Measurements from ENCODE around the gene RTP2. TPM values are rescaled to one million over a fixed set of nuclear protein-coding genes. Genes with fewer than 3 reads are reported as not detected.
"Not testable (repeated sequence)": the region's sequence is repeated elsewhere in the genome, so short reads cannot be mapped to it uniquely, and the experiment has no call there.

Gene RTP2
- polyA plus RNA-seq, 3 donors from 2014 or later = not detected

- Mint-ChIP-seq H3K4me3 (no peak overlapping the region), H3K36me3 (no peaks in the 10 kb centered on the region), H3K4me1 (no peaks in the 10 kb centered on the region), H3K27ac (no peak overlapping the region), H3K9me3 (peaks cover 3 to 14% (median 7%) of the 10 kb centered on the region in 6 donors), H3K27me3 (ENCODE audit: low read depth in 3 of 3) (peaks cover 2 to 10% (median 6%) of the 10 kb centered on the region in 3 donors)
- no peak for DNase-seq
Observed at GRCh38 chr3:187686621-187687273, 15.6 kb downstream of the RTP2 start.

DNA sequence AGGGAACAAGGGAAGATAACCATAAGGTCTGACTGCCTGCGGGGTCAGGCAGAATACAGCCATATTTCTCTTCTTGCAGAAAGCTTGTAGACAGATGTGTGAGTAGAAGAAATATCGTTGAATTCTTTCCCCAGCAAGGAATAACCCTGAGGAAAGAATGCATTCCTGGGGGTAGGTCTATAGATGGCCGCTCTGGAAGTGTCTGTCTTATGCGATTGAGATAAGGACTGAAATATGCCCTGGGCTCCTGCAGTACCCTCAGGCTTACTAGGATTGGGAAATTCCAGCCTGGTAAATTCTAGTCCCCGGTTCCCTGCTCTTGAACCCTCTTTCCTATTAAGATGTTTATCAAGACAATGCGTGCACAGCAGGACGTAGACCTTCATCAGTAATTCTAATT is 16.4 kb downstream of the RTP2 start:
- H3K27me3 Mint-ChIP-seq (ENCODE audit: low read depth in 3 of 3) = peaks cover 2 to 10% (median 6%) of the 10 kb centered on the region in 3 donors
- H3K4me3 Mint-ChIP-seq = no peak overlapping the region
- no peak overlapping the region for H3K27ac Mint-ChIP-seq
- no peaks in the 10 kb centered on the region for H3K4me1 Mint-ChIP-seq
- DNase-seq = no peak
- no peaks in the 10 kb centered on the region for H3K36me3 Mint-ChIP-seq
- peaks cover 3 to 14% (median 7%) of the 10 kb centered on the region in 6 donors for H3K9me3 Mint-ChIP-seq

GRCh38 chr3:187684880-187685279 is 17.5 kb downstream of the RTP2 start:
- Mint-ChIP-seq H3K9me3 (peaks cover 3 to 14% (median 7%) of the 10 kb centered on the region in 6 donors), H3K36me3 (no peaks in the 10 kb centered on the region), H3K27ac (no peak overlapping the region), H3K27me3 (ENCODE audit: low read depth in 3 of 3) (peaks cover 2 to 13% (median 6%) of the 10 kb centered on the region in 3 donors), H3K4me1 (no peaks in the 10 kb centered on the region), H3K4me3 (no peak overlapping the region)
- no peak for DNase-seq

- Mint-ChIP-seq H3K9me3 (peaks cover 3 to 14% (median 7%) of the 10 kb centered on the region in 6 donors), H3K27ac (no peak overlapping the region), H3K36me3 (no peaks in the 10 kb centered on the region), H3K4me3 (no peak overlapping the region), H3K4me1 (no peaks in the 10 kb centered on the region), H3K27me3 (ENCODE audit: low read depth in 3 of 3) (peaks cover 2 to 15% (median 8%) of the 10 kb centered on the region in 3 donors)
- DNase-seq = no peak
Observed at GRCh38 chr3:187684444-187684843, 17.9 kb downstream of the RTP2 start.

- H3K27me3 Mint-ChIP-seq (ENCODE audit: low read depth in 3 of 3) = peaks cover 5 to 14% (median 10%) of the 10 kb centered on the region in 3 donors
- H3K27ac Mint-ChIP-seq, H3K4me3 Mint-ChIP-seq, H3K4me1 Mint-ChIP-seq, H3K36me3 Mint-ChIP-seq, DNase-seq: not testable (repeated sequence)
- peaks cover 3 to 14% (median 7%) of the 10 kb centered on the region in 6 donors for H3K9me3 Mint-ChIP-seq
Observed at GRCh38 chr3:187681756-187682155, 20.6 kb downstream of the RTP2 start.

DNA sequence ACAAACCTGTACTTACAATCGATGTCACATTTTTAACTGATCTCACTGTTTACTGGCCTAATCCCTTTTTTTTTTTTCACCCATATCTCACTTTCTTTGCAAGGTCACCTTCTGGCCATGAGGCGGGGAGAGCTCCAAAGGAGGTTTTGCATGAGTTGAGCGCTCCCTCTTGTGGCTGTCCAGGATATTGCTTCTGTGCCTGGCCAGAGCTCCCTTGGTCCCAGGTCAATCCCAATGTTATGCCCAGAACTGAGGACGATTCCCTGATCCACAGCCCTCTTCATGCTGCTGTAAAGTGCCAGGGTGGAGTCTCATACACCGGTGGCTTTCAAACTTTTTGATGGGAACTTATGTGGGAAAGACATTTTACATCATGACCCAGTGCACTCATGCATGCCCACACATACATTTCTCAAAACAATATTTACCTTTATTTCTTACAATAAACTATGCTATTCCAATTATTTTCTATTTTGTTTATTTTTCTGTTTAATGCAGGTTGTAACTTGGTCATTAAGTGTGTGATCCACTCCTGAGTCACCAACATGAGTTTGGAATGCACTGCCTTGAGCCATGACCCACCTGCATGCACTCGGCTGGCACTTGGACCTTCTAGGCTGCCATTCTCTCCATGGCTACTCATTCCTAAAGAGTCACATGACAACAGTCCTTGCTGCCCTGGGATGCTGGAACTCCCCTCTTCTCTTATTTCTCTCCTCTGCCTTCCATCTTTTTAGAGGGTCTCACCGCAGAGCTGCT is 22.5 kb downstream of the RTP2 start:
- DNase-seq = peak; percentile 38 to 57 (median 52)
- peaks cover 4 to 12% (median 10%) of the 10 kb centered on the region in 3 donors for H3K27me3 Mint-ChIP-seq (ENCODE audit: low read depth in 3 of 3)
- H3K4me1 Mint-ChIP-seq = no peaks in the 10 kb centered on the region
- H3K27ac Mint-ChIP-seq = no peak overlapping the region
- H3K36me3 Mint-ChIP-seq = no peaks in the 10 kb centered on the region
- H3K4me3 Mint-ChIP-seq = no peak overlapping the region
- peaks cover 0 to 2% (median 0%) of the 10 kb centered on the region in 6 donors for H3K9me3 Mint-ChIP-seq

- Mint-ChIP-seq H3K36me3 (no peaks in the 10 kb centered on the region), H3K4me3 (no peak overlapping the region), H3K9me3 (peaks cover 0 to 1% (median 0%) of the 10 kb centered on the region in 6 donors), H3K4me1 (no peaks in the 10 kb centered on the region), H3K27ac (no peak overlapping the region), H3K27me3 (ENCODE audit: low read depth in 3 of 3) (peaks cover 2 to 14% (median 8%) of the 10 kb centered on the region in 3 donors)
- peak in 2 of 3 donors; percentile 4 to 8 for DNase-seq
Observed at GRCh38 chr3:187678726-187679268, 23.6 kb downstream of the RTP2 start.

GRCh38 chr3:187677604-187678003 is 24.8 kb downstream of the RTP2 start:
- Mint-ChIP-seq H3K4me1 (no peaks in the 10 kb centered on the region), H3K36me3 (no peaks in the 10 kb centered on the region), H3K4me3 (no peak overlapping the region), H3K9me3 (no peaks in the 10 kb centered on the region), H3K27me3 (ENCODE audit: low read depth in 3 of 3) (peaks cover 4 to 12% (median 8%) of the 10 kb centered on the region in 3 donors), H3K27ac (no peak overlapping the region)
- no peak for DNase-seq

DNA sequence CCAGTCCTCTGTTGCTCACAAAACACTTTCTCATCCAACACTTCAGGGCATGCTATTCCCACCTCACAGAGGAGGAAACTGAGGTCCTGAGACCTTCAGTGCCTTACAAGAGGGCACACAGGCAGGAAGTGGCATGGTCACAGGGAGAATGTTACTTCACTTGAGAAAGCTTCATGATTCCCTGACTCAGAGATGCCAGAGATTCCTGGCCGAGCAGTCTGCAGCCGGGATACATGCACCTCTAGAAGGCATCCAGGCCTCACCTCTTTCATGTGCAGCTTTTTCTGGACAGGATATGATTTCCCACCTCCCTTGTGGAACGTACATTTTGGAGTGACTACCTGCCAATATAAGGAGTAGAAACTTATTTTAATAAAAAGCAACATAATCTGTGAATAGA is 29.3 kb downstream of the RTP2 start:
- Mint-ChIP-seq H3K4me1 (no peaks in the 10 kb centered on the region), H3K27me3 (ENCODE audit: low read depth in 3 of 3) (peaks cover 8 to 18% (median 11%) of the 10 kb centered on the region in 3 donors), H3K27ac (no peak overlapping the region), H3K9me3 (peaks cover 0 to 1% (median 0%) of the 10 kb centered on the region in 6 donors), H3K4me3 (no peak overlapping the region), H3K36me3 (no peaks in the 10 kb centered on the region)
- DNase-seq = no peak

DNA sequence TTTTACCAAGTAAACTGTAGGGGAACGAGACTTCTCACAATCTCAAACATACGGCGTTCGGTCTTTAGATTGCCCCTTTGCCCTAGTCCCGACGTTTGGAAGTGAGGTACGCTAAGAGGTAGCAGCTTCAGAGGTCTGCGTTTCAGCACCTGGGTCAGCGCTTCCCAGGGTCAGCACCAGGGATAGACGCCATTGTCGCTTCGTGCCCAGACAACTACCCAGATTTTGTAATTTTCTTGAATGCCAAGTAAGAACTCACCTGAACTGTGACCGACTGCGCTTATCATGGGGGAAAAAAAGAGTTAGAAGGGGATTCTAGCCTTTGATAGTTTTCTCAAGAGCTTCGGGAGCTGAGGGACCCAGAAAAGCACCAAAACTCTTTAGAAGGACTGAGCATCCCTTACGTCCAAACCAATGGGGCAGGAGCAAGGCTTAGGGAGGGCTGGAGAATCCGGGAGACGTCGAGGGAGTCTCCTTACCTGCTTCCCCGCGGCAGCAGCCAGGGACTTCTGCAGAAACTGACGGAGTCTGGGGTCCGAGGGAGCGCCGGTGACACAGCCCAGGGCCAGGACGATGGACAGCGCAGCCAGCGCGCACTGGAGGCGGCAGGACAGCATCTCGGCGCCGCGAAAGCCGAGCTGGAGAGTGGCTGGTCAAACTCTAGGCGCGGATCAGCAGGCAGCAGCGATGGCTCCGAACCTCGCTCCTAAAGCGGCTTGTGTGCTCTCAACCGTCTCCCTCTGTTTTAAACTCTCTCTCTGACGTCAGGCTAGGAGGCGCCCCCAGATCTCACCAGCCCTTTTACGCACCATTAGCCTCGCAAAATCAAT is 32.5 kb downstream of the RTP2 start, which contains the start of gene SST:
Gene SST, minus strand, starts transcription at position 720 of the 830 bp plus-strand sequence. Its CDS starts 103 bp downstream, at position 617.
- no peak for DNase-seq
- Mint-ChIP-seq H3K4me3 (no peak within 1 kb of the TSS), H3K36me3 (no peaks in the 10 kb centered on the region)

GRCh38 chr3:187667526-187667925 is 34.8 kb downstream of the RTP2 start:
- H3K36me3 Mint-ChIP-seq = no peaks in the 10 kb centered on the region
- no peak overlapping the region for H3K27ac Mint-ChIP-seq
- no peak overlapping the region for H3K4me3 Mint-ChIP-seq
- H3K9me3 Mint-ChIP-seq = peaks cover 0 to 1% (median 0%) of the 10 kb centered on the region in 6 donors
- DNase-seq = no peak
- peaks cover 9 to 21% (median 11%) of the 10 kb centered on the region in 3 donors for H3K27me3 Mint-ChIP-seq (ENCODE audit: low read depth in 3 of 3)
- H3K4me1 Mint-ChIP-seq = no peaks in the 10 kb centered on the region

More for the DNA sequence above, 32.5 kb downstream of the RTP2 start, which contains the start of gene SST:
- Mint-ChIP-seq H3K27me3 (ENCODE audit: low read depth in 3 of 3) (peaks cover 11 to 20% (median 13%) of the 10 kb centered on the region in 3 donors), H3K9me3 (peaks cover 0 to 1% (median 0%) of the 10 kb centered on the region in 6 donors), H3K4me1 (no peaks in the 10 kb centered on the region), H3K27ac (no peak within 1 kb of the TSS)

- no peak overlapping the region for H3K4me3 Mint-ChIP-seq
- no peaks in the 10 kb centered on the region for H3K36me3 Mint-ChIP-seq
- no peak overlapping the region for H3K27ac Mint-ChIP-seq
- peaks cover 7 to 24% (median 11%) of the 10 kb centered on the region in 3 donors for H3K27me3 Mint-ChIP-seq (ENCODE audit: low read depth in 3 of 3)
- DNase-seq = no peak
- no peaks in the 10 kb centered on the region for H3K4me1 Mint-ChIP-seq
- H3K9me3 Mint-ChIP-seq = peaks cover 0 to 1% (median 0%) of the 10 kb centered on the region in 6 donors
Observed at GRCh38 chr3:187665764-187666402, 36.5 kb downstream of the RTP2 start.

DNA sequence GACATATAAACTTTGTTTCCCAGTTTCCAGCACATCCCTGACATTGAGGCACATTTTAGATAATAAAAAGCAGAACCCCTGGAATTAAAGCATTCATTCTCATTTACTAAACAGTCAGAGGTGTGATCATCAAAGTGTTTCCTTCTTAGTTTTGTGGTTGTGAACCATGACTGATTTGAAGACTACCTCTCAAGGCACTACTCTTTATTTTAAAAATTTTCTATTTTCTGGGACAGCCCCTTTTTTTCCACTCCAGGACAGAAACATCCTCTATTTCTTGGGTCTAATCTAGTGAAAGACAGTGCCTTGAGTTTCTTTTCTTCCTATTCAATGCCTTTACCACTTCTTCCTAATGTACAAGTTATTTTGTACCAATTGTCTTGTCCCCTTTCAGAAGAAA is 37.3 kb downstream of the RTP2 start:
- peaks cover 4 to 24% (median 11%) of the 10 kb centered on the region in 3 donors for H3K27me3 Mint-ChIP-seq (ENCODE audit: low read depth in 3 of 3)

More for the DNA sequence above, 37.3 kb downstream of the RTP2 start:
- Mint-ChIP-seq H3K9me3 (no peaks in the 10 kb centered on the region), H3K27ac (no peak overlapping the region), H3K36me3 (no peaks in the 10 kb centered on the region), H3K4me1 (no peaks in the 10 kb centered on the region), H3K4me3 (no peak overlapping the region)
- DNase-seq = no peak

Data from immature natural killer cell (primary cell).